GM12878 (cell line): ENCODE data around the gene RHOB. TPM values are rescaled to one million over a fixed set of nuclear protein-coding genes. Genes with fewer than 3 reads are reported as not detected.

Experiments
- ATAC-seq: fragments of 200-7000 bp; cut with Tn5 transposase; 3 replicates; pipeline ENCODE4 v1.9.1; 2020; ENCODE audit warnings: mild to moderate bottlenecking, moderate library complexity
- BruUV-seq: library from RNA; stranded (reverse); fragments of 400-500 nt; replicated peaks from 2 replicates; lab custom pipeline; 2021; lab: Mats Ljungman, UMichigan
- CTCF ChIA-PET: fragments of 300-600 bp; sonication (Branson Sonifier 250); formaldehyde crosslinking; extraction: SDS; loops from one replicate; lab custom pipeline; 2021; ENCODE audit warnings: inconsistent platforms; lab: Yijun Ruan, JAX
- POLR2A ChIA-PET: fragments of 350-600 bp; formaldehyde crosslinking; extraction: SDS; loops from one replicate; lab custom pipeline; 2021; ENCODE audit warnings: inconsistent platforms; lab: Charles Lee
- RAD21 ChIA-PET: fragments of 300-600 bp; sonication (Branson Sonifier 250); formaldehyde crosslinking; loops from one replicate; lab custom pipeline; 2023; ENCODE audit warnings: antibody characterized with exemption; ENCODE audit not compliant: unreplicated experiment; lab: Charles Lee
- SMC1A ChIA-PET: fragments of 300-600 bp; sonication (Branson Sonifier 250); formaldehyde crosslinking; loops from one replicate; lab custom pipeline; 2023; ENCODE audit not compliant: unreplicated experiment, uncharacterized antibody; lab: Charles Lee
- DNase-seq: peaks from one replicate; pipeline ENCODE4 v3.0.0-alpha.2; 2011; ENCODE audit warnings: low read depth, low spot score
- FAIRE-seq: peaks from 3 replicates; lab custom pipeline; 2011; peaks lifted over from hg19 to GRCh38; lab: Jason Lieb, UNC
- H2AFZ ChIP-seq: 2 replicates; pipeline ENCODE4 v1.6.0; 2011; ENCODE audit warnings: low read depth, low read length, control low read depth; ENCODE audit not compliant: control insufficient read depth
- H3K27ac ChIP-seq: 2 replicates; pipeline ENCODE4 v1.5.1; 2011; ENCODE audit warnings: control low read depth; ENCODE audit not compliant: control insufficient read depth, insufficient read depth
- H3K27me3 ChIP-seq, 2 experiments: replicated peaks in 1 of 2; 2 replicates each; pipeline versions ENCODE4 v1.6.0 to v1.6.1; 2011; ENCODE audit warnings: low read length in 1 of 2; ENCODE audit not compliant: control insufficient read depth in 2 of 2, insufficient read depth in 2 of 2
- H3K36me3 ChIP-seq, 2 experiments: 2 replicates each; pipeline ENCODE4 v1.5.1; 2011; ENCODE audit warnings: low read length in 1 of 2; ENCODE audit not compliant: control insufficient read depth in 2 of 2, insufficient read depth in 2 of 2
- H3K4me1 ChIP-seq: 2 replicates; pipeline ENCODE4 v1.6.1; 2011; ENCODE audit warnings: mild to moderate bottlenecking, low read length, moderate library complexity, mixed read lengths; ENCODE audit not compliant: control insufficient read depth, insufficient read depth
- H3K4me2 ChIP-seq: 2 replicates; pipeline ENCODE4 v1.6.0; 2011; ENCODE audit warnings: control low read depth; ENCODE audit not compliant: control insufficient read depth, insufficient read depth
- H3K4me3 ChIP-seq: fragments of 200-600 bp; sonication (generic); 2 replicates; pipeline ENCODE4 v1.5.1; 2016
- H3K79me2 ChIP-seq: 2 replicates; pipeline ENCODE4 v1.6.0; 2011; ENCODE audit warnings: low read length; ENCODE audit not compliant: control insufficient read depth, insufficient read depth
- H3K9ac ChIP-seq: 2 replicates; pipeline ENCODE4 v1.8.0; 2011; ENCODE audit warnings: low read length, control low read depth, mixed read lengths; ENCODE audit not compliant: control insufficient read depth, insufficient read depth
- H3K9me3 ChIP-seq: replicated peaks from 3 replicates; pipeline ENCODE4 v1.5.1; 2011; ENCODE audit warnings: mild to moderate bottlenecking, low read length; ENCODE audit not compliant: control insufficient read depth, insufficient read depth
- H4K20me1 ChIP-seq: 2 replicates; pipeline ENCODE4 v1.6.0; 2011; ENCODE audit not compliant: control insufficient read depth, insufficient read depth
- CBFB ChIP-seq: IDR thresholded peaks from 2 replicates; pipeline ENCODE4 v1.6.1; 2016; ENCODE audit warnings: antibody characterized with exemption, low read depth
- EED ChIP-seq: sonication (generic); IDR thresholded peaks from 2 replicates; pipeline ENCODE4 v1.6.1; 2016; ENCODE audit warnings: antibody characterized with exemption, low read depth
- HCFC1 ChIP-seq: fragments of 150-350 bp; IDR thresholded peaks from 2 replicates; pipeline ENCODE4 v1.6.1; 2014; ENCODE audit warnings: low read length
- NFIC ChIP-seq: IDR thresholded peaks from 2 replicates; pipeline ENCODE4 v1.6.1; 2012; ENCODE audit warnings: low read depth, mild to moderate bottlenecking, inconsistent platforms, low read length, moderate library complexity
- PAX5 ChIP-seq: IDR thresholded peaks from 2 replicates; pipeline ENCODE4 v1.6.1; 2011; ENCODE audit warnings: low read depth, low read length, borderline replicate concordance
- PKNOX1 ChIP-seq: fragments of 450-650 bp; IDR thresholded peaks from 2 replicates; pipeline ENCODE4 v1.6.1; 2016; ENCODE audit warnings: mild to moderate bottlenecking
- RB1 ChIP-seq: fragments of 450-650 bp; formaldehyde crosslinking; IDR thresholded peaks from 2 replicates; pipeline ENCODE4 v1.6.1; 2017; ENCODE audit warnings: mild to moderate bottlenecking, borderline replicate concordance
- USF1 ChIP-seq: IDR thresholded peaks from 2 replicates; pipeline ENCODE4 v1.6.1; 2011; ENCODE audit warnings: borderline replicate concordance, low read depth, mild to moderate bottlenecking, moderate library complexity, mixed read lengths, low read length; ENCODE audit not compliant: insufficient read depth; ENCODE audit errors: extremely low read length
- WGBS: methylation state at CpG from one replicate; pipeline ENCODE4 v1.1.6; 2016; ENCODE audit warnings: low lambda C conversion rate; ENCODE audit not compliant: insufficient replicate concordance, insufficient coverage; ENCODE audit errors: missing lambda C conversion rate; 5-methylcytosine and 5-hydroxymethylcytosine counted together
- in situ Hi-C: fragments of 300-500 bp; cut with MboI; formaldehyde crosslinking; loops from 9 replicates; pipeline ENCODE4 v1.14.3; 2018; ENCODE audit warnings: mixed read lengths
- intact Hi-C: fragments of 100-400 bp; cut with micrococcal nuclease; formaldehyde crosslinking; loops from one replicate; pipeline ENCODE4 v1.14.2; 2022; ENCODE audit not compliant: unreplicated experiment
- polyA plus RNA-seq, 11 experiments: library from polyadenylated mRNA; depleted of rRNA in 4 of 11; unstranded in 6 of 11; stranded (reverse) in 5 of 11; fragments of >200 nt; fragmentation: Nextera tagmentation in 4 of 11; fragmentation: Illumina TruSeq in 1 of 11; extraction: Ambion mirVana in 4 of 11; extraction: Trizol in 1 of 11; gene quantifications; 1 replicate in 1 of 11; 2 replicates in 10 of 11; pipeline versions ENCODE4 v1.2.1 to v1.2.3, GENCODE V29; 2011 to 2016; ENCODE audit warnings: inconsistent platforms in 2 of 11, missing spikeins in 2 of 11, low read depth in 1 of 11
- total RNA-seq, 4 experiments: library from RNA; depleted of rRNA in 3 of 4; stranded (reverse); fragments of >200 nt in 3 of 4; fragmentation: Illumina TruSeq in 1 of 4; extraction: Trizol in 1 of 4; gene quantifications; 2 replicates each; pipeline versions ENCODE4 v1.2.1 to v1.2.3, GENCODE V29; 2013 to 2021
- TF ChIP-seq, protein P1 (sequence below): IDR thresholded peaks from 2 replicates; pipeline ENCODE4 v1.6.1; 2012; ENCODE audit warnings: low read depth, low read length, improper control_type of control experiment

The RHOB gene
- total and polyA plus RNA-seq, 10 of the 15 experiments (the other 5 are each of a cell fraction or from before 2014, with no cell fraction given): 0.03 to 4.5 (median 1.2) TPM

GRCh38 chr2:20432714-20433113 lies 14.2 kb upstream of the RHOB start (continued):
- TF ChIP-seq USF1 (no peak), PKNOX1 (no peak)

- Histone ChIP-seq H3K9me3 (no peaks in the 10 kb centered on the region), H3K4me1 (peaks cover 19% of the 10 kb centered on the region), H3K36me3 (no peaks in the 10 kb centered on the region), H3K4me2 (no peak overlapping the region), H3K9ac (no peak overlapping the region), H3K27ac (no peak overlapping the region), H3K79me2 (no peaks in the 10 kb centered on the region), H3K27me3 (peaks cover 2 to 3% of the 10 kb centered on the region in 2 experiments; a peak in 1 of 4 replicates), H2AFZ (no peak overlapping the region), H4K20me1 (no peaks in the 10 kb centered on the region), H3K4me3 (no peak overlapping the region)
- WGBS: 87% methylated on average over 7 of the region's 7 CpGs
- intact Hi-C loops: no loop called here
- SMC1A ChIA-PET: interaction anchor here (0.6 to 1.7 kb wide), 4 partner anchors 11 to 21 kb away, joined by 3 to 5 read pairs (median 4); partner anchors contain the start of gene RHOB
- no TSS peak for BruUV-seq
- ATAC-seq (no peak), FAIRE-seq (no peak), DNase-seq (no peak)
- POLR2A ChIA-PET: interaction anchor here (0.6 kb wide), 1 partner anchor 149 kb away, joined by 3 read pairs; no protein-coding TSS in a partner anchor
- RAD21 ChIA-PET: interaction anchor here (0.8 to 1.7 kb wide), 5 partner anchors 8 to 35 kb away, joined by 3 to 7 read pairs (median 4); no protein-coding TSS in a partner anchor
- CTCF ChIA-PET: interaction anchor here (0.9 to 5.2 kb wide), 5 partner anchors 10 to 202 kb away, joined by 3 to 23 read pairs (median 4); no protein-coding TSS in a partner anchor
- TF ChIP-seq NFIC (no peak), HCFC1 (no peak), EED (no peak), RB1 (no peak), PAX5 (no peak), CBFB (no peak)
- TF ChIP-seq, protein P1, sequence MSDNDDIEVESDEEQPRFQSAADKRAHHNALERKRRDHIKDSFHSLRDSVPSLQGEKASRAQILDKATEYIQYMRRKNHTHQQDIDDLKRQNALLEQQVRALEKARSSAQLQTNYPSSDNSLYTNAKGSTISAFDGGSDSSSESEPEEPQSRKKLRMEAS: no peak
- in situ Hi-C loops: loop anchor here (25.0 kb wide), 1 partner anchor 529 kb away; no protein-coding TSS in a partner anchor
These were observed 13.6 kb upstream of the RHOB start for GRCh38 chr2:20433249-20433648.
